NCI-H1092 treated with DMSO at 0.1 percent for 48 hours (cell line): ENCODE data around the gene TMSB15B.
"Not testable (repeated sequence)": the region's sequence is repeated elsewhere in the genome, so short reads cannot be mapped to it uniquely, and the experiment has no call there.

Source experiments
- DNase-seq: peaks from one replicate; lab custom pipeline; 2025; lab: John Stamatoyannopoulos, UW

The TMSB15B gene

DNA sequence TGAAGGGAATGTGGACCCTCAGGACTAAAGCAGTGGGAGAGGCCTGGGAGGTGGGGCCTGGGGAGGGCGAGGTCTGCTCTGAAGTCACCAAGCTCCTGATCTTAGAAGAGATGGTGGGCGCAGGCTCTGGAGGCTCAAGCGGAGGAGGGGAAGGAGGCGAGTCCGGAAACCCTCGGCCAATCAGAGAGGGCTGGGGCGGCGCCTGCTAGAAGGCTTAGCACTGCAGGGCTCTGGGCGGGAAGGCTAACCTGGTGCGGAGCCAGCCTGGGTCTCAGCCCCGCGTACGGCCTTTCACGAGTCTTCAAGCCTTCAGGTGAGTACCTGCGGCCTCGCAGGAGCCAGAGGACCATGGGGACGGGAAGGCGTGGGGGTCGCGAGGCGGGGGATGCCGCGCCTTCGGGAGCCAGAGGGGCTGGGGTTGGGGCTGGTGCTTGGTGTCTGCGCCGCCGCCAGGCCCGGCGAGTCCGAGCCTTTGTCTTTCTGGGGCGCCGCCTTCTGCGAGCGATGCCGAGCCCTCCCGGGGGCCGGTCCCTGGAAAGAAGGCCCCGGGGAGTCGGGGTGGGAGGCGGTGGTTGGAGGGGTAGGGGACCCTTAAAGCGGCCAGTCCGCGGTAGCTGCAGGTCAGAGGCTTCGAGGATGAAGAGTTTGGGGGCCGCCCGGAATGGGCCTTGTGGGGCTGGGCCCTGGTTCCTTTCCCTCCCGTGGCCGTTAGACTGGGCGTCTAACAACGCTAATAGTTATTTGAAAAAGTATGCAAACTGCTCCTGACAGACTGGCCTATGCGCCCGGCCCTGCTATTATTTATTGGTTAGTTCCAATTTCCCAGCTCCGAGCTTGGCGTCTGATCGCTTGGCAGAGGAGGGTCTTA is at the start of gene TMSB15B:
Gene TMSB15B, plus strand, starts transcription at position 217 of the 868 bp plus-strand sequence.
- DNase-seq, result not testable (repeated sequence)

DNA sequence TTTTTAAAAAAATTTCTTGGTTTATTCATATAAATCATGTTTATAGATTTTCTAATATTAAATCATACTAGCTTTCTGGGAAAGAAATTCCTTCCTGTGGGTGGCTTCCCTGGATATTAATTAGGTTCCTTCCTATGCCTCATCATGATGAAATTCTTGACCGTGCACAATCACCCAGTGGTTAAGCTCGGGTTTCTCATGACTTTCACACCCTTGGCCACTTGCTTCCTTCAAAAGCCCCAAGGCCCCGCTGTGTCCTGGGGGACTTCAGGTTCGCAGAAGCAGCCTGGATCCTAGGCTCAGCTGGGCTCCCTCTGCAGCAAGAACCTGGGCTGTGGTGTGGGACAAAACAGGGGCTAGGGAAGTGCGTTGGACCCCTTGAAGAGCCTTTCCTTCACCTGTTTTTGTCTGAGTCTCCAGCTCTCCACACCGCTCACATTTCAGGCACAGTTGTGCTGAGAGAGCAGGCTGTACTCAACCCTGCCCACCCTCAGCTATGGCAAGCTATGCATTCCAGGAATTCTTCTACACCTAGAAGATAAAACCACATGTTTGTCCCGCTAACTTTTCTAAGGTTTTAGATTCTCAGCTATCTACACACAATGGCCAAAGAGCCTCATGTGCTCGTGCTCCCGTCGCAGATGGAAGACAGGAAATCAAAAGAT is 48.9 kb upstream of the TMSB15B start:
- DNase-seq, result no peak

DNA sequence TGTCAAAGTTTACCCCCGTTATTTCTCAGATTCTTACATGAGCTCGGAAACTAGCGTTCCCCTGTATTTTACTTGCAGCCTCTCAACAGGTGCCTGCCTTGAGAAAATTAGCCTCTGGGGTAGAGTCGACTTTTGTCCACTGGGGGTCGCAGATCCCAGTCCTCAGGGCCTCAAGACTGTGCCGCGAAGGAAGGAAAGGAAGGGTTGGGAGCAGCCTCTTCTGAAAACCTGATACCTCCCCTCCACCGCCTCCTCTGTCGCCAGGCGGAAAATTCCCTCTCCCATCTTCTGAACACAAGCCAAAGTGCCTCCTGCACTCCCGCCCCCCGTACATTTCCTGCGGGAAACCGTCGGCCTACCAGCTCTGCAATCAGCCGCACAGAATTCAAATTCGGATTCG is 44.4 kb upstream of the TMSB15B start:
- DNase-seq, result peak; percentile 84

DNA sequence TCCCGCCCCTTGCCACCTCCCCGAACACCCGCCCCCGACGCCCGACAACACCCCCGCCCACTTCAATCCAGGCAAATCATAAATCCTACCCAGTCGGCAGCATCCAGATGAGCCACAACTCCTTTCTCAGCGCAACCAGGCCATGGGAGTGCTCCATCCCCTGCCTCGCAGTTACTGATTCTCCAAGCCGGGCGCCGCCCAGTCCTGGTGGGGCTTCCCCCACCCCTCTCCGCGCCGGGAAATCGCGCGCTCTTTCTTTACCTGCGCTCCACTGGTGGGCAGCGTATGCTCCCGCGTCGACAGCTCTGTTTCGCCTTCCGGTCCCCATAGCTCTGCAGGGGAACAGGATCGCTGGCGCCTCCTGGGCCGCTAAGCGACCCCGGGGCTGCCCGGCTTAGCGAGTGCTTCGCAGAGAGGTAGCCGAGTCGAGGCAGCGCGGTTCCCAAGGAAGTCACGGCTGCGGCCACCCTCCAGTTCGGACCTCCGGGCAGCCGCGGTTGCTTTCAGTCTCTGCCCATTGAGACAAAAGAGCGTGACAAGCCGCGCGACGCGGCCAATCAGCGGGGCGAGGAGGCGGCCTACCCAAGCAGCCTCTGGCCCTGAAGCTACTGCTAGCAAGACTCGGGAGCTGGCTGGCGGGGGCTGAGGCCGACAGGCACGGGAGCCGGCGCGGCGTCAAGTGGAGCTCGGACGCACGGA is 43.7 kb upstream of the TMSB15B start:
- DNase-seq, result peak; percentile 84

- peak; percentile 74 for DNase-seq
Measured at GRCh38 chrX:103919270-103919637, 43.2 kb upstream of the TMSB15B start.

DNA sequence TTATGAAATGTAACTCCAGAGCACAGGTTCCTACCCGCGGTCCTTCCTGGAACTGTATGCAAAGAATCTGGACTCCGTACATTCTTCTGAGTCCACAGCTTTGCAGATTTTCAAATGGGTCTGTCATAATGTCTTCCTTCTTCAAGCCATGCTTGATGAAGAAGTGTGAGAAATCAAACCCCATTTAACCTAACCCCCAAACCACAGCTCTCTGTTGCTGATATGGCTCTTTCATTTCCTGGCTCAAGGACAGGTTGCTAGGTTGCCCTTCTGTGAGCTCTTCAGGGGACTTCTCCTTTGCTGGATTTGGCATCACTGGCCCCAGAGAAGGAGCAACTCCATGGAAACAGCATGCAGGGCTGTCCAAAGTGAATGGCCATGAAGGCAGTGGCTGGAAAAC is 41.9 kb upstream of the TMSB15B start:
- DNase-seq, result peak; percentile 3

GRCh38 chrX:103927030-103927429 is 35.4 kb upstream of the TMSB15B start:
- no peak for DNase-seq

- no peak for DNase-seq
Measured at GRCh38 chrX:103927633-103928032, 34.8 kb upstream of the TMSB15B start.

DNA sequence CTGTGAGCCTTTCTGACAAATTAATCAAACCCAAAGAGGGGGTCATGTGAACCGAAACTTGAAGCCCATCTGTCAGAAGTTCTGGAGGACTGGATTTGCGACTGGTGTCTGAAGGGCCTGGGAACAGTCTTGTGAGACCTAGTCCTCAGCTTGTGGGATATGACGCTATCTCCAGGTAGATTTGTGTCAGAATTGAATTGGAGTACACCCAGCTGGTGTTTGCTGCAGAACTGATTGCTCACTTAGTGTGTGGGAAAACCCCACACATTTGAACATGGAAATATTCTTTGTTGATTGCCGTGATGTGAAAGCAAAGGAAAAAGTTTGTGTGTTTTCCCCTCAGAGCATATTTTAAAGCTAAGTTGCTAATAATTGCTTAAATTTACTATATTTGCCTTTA is 30.3 kb upstream of the TMSB15B start:
- no peak for DNase-seq

DNA sequence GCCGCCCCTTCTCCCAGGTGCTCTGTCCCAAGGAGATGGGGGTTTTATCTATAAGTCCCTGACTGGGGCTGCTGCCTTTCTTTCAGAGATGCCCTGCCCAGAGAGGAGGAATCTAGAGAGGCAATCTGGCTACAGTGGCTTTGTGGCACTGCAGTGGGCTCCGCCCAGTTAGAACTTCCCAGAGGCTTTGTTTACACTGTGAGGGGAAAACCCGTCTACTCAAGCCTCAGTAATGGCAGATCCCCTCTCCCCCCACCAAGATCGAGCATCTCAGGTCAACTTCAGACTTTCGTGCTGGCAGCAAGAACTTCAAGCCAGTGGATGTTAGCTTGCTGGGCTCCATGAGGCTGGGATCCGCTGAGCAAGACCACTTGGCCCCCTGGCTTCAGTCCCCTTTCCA is 22.2 kb upstream of the TMSB15B start:
- not testable (repeated sequence) for DNase-seq

GRCh38 chrX:103941201-103941975 is 21.0 kb upstream of the TMSB15B start:
- peak; percentile 28 for DNase-seq

- DNase-seq, result no peak
Measured at GRCh38 chrX:103949506-103949905, 12.9 kb upstream of the TMSB15B start.

DNA sequence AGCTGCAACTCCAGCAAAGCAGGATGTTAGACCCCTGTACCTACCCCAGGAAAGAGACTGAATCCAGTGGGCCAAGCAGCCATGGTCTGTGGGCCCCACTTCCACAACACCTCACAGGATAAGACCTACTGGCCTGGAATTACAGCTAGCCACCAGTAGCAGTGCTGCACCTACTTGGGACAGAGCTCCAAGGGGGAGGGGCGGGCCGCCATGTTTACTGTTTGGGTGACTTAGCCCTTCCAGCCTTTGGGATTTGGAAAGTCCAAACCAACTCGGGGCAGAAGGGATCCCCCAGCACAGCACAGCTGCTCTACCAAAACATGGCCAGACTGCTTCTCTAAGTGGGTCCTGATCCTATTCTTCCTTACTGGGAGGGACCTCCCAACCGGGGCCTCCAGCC is 9.1 kb upstream of the TMSB15B start:
- DNase-seq, result no peak

- DNase-seq, result no peak
Measured at GRCh38 chrX:103954259-103954658, 8.2 kb upstream of the TMSB15B start.

- DNase-seq, result not testable (repeated sequence)
Measured at GRCh38 chrX:103960599-103960998, 1.8 kb upstream of the TMSB15B start.

GRCh38 chrX:103983508-103983907 is 21.1 kb downstream of the TMSB15B start:
- not testable (repeated sequence) for DNase-seq

DNA sequence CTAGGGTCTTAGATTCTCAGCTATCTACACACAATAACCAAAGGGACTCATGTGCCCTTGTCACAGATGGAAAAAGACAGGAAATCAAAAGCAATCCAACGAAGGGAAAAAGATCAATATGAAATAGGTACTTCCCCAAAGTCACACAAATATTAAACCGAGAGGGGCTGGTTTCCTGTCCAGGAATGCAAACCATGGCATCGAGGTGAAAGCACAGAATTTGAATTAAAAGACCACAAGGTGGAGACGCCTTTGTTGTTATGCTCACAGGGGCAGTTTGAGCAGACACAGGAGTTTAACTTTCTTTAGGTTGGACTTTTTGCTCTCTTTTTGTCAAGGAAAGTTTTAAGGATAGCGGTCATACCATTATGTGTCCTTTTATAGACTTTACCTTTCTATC is 36.8 kb downstream of the TMSB15B start:
- DNase-seq, result no peak

DNA sequence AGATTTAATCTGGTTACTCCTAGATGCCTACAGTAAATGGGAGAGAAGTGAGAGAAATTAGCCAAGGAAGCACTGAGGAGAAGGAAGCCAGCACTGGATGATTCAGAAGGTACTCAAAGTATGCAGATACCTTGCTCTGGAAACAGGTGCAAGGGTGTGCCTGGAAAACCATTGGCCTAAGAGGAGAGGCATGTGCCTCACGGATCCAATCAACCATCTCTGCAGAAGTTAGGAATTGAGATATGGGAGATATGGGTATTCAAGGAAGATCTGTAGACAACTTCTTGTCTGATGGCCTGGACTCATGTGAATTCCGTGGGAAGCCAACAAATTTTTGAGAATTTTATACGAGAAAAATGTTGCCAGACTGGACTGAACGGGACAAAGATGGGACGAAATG is 46.4 kb downstream of the TMSB15B start:
- no peak for DNase-seq

DNA sequence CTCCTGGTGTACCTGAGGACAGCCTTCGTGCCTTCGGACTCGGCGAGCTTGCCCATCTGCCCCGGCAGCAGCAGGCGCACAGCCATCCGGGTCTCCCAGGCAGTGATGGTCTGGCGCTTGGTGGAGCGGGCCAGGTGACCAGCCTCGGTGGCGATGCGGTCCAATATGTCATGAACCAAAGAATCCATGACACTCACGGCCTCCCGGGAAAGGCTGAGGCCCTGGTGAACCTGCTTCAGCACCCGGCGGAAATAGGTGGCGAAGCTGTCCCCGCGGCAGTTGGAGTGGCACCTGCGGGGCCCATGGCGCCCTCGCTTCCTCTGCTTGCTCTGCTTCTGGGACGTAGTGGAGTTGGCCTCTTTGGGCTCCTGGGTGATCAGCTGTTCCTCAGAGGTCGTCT is 50.7 kb downstream of the TMSB15B start:
- no peak for DNase-seq

DNA sequence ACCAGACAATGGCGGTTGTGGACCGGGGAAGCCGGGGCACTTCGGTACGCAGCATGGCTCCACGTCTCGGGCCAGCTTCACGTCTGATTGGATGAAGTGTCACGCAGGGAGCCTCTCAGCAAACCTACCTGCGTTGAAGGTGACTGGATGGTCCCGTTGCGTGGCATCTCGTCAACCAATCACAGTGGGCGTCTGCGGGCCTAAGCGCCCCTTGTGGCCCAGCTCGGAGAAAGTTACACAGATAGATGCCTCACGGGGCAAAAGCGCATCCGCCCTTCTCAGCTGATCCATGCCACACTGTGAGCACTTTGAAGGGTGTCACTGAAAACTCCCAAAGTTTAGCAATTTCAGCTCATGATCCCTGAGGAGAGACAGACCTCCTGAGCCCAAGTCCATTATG is 51.2 kb downstream of the TMSB15B start, which contains the start of gene H2BW1:
Gene H2BW1, minus strand, starts transcription at position 103 of the 400 bp plus-strand sequence. CDS start 132 bp downstream, outside the sequence.
- DNase-seq, result no peak

DNA sequence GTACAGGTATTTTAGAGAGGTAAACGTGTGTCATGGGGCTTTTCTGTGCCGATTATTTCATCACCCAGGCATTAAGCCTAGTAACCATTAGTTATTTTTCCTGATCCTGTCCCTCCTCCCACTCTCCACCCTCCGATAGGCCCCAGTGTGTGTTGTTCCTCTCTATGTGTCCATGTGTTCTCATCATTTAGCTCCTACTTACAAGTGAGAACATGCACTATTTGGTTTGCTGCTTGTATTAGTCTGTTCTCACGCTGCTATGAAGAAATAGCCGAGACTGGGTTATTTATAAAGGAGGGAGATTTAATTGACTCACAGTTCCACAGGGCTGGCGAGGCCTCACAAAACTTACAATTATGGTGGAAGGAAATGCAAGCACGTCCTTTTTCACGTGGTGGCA is 53.1 kb downstream of the TMSB15B start:
- not testable (repeated sequence) for DNase-seq
